ENCODE results near the gene KPNA2.

DNA sequence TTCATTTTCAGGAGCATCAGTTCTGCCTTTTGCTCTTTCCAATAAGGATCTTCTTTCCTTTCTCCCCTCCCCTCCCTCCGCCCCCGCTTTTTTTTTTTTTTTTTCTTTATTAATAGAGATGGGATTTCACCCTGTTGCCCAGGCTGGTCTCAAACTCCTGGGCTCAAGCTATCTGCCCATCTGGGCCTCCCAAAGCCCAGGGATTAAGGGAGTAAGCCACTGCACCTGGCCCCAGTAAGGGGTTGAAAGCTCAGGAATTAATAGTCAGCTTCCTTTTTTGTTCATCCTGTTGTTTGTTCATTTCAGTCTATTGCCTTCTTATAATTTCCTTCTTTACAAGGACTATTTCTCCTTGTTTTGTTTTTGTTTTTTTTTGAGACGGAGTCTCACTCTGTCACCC lies 31.3 kb upstream of the KPNA2 start:
- TF ChIP-seq, protein P1, sequence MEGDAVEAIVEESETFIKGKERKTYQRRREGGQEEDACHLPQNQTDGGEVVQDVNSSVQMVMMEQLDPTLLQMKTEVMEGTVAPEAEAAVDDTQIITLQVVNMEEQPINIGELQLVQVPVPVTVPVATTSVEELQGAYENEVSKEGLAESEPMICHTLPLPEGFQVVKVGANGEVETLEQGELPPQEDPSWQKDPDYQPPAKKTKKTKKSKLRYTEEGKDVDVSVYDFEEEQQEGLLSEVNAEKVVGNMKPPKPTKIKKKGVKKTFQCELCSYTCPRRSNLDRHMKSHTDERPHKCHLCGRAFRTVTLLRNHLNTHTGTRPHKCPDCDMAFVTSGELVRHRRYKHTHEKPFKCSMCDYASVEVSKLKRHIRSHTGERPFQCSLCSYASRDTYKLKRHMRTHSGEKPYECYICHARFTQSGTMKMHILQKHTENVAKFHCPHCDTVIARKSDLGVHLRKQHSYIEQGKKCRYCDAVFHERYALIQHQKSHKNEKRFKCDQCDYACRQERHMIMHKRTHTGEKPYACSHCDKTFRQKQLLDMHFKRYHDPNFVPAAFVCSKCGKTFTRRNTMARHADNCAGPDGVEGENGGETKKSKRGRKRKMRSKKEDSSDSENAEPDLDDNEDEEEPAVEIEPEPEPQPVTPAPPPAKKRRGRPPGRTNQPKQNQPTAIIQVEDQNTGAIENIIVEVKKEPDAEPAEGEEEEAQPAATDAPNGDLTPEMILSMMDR (conservative IDR thresholded peaks at IDR 0.05; ENCODE audit: low read length): no peak
- TF ChIP-seq EZH2phosphoT487 (IDR thresholded peaks at IDR 0.05; ENCODE audit: borderline replicate concordance): no peak

Measured in Loucy (cell line).